Stimulated activated CD4-positive, alpha-beta T cell treated with anti-CD3 and anti-CD28 coated beads, Interleukin-1b, Interleukin-23, amount 100 ng/mL, for 4 hours (primary cell): ENCODE results near the gene TBC1D2B.
"Not testable (repeated sequence)": the region's sequence is repeated elsewhere in the genome, so short reads cannot be mapped to it uniquely, and the experiment has no call there.

Experiments
- DNase-seq, 2 donors: peaks; one replicate each; pipeline ENCODE4 v3.0.0-alpha.2; 2020; ENCODE audit warnings: low read depth in 2 of 2

Gene TBC1D2B

GRCh38 chr15:78003539-78004008 is 73.9 kb downstream of the TBC1D2B start:
- no peak for DNase-seq

DNA sequence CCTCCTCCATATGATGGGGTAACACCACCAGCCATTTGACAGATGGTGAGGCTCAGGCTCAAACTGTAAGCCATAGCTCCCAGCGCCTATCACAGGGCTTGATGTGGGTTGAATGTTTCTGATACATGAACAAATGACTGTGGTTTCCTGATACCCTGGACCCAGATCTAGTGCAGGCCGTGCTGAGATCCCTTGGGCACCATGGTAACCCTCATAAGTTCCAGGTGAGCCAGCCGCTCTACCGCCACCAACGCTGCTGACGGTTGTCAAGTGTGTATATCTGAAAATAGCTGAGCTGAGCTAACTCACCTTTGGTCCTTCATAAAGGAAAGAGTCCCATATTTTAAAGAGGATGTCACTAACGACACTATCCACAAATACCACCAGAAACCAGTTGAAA is 74.5 kb downstream of the TBC1D2B start:
- no peak for DNase-seq

DNA sequence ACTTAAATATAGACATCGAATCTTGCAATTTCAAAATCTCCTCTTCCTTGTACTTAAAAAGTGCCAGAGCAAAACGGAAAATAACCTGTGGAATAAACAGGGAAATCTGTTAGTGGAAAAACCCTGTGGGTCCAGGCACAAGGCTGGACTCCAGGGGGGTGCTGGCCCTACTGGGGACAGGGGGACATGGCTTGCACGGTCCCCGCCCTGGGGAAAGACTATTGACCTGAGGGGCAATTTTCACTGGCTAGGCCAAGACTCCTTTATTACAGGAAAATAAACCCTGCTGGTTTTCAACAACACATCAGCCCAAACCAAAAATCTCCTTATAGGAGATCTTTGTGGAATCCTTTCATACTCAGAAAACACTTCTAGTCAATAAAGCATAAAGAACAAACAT is 75.9 kb downstream of the TBC1D2B start:
- DNase-seq: no peak

DNA sequence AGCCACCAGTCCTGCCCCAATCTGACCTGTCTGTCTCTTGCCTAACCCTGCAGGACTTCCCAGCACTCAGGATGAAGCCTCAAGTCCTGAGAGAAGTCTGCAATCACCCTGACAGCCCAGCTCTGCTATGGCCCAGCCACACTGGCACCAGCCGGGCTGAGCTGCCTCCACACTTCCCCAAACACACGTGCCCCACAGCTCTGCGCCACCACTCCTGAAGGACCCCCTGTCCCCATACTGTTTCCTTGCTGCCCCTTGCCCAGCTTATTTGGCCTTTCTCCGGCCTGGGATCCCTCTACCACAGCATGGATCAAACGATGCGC is 76.6 kb downstream of the TBC1D2B start:
- DNase-seq: no peak

- peak; percentile 64 to 68 for DNase-seq
Observed at GRCh38 chr15:78000091-78000926, 77.2 kb downstream of the TBC1D2B start.

DNA sequence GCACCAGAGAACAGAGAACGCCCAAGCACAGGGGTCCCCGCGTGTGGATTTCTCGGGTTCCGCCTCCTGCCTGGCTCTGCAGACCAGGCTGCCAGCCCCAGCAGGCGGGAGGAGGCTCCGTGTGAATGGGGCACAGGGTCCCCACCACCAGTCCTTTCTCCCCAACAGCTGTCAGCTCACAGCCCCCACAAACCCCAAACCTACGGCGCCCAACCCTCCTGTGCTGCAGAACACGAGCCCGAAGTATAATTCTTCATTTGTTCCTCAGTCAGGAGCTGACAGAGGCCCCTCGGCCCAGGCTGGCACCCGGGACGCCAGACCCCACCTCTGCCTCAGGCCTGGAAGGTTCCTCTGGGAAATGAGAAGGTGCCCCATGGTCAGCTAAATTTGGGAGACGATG is 78.0 kb downstream of the TBC1D2B start:
- no peak for DNase-seq

- DNase-seq: no peak
Observed at GRCh38 chr15:77998592-77998991, 78.9 kb downstream of the TBC1D2B start.

DNA sequence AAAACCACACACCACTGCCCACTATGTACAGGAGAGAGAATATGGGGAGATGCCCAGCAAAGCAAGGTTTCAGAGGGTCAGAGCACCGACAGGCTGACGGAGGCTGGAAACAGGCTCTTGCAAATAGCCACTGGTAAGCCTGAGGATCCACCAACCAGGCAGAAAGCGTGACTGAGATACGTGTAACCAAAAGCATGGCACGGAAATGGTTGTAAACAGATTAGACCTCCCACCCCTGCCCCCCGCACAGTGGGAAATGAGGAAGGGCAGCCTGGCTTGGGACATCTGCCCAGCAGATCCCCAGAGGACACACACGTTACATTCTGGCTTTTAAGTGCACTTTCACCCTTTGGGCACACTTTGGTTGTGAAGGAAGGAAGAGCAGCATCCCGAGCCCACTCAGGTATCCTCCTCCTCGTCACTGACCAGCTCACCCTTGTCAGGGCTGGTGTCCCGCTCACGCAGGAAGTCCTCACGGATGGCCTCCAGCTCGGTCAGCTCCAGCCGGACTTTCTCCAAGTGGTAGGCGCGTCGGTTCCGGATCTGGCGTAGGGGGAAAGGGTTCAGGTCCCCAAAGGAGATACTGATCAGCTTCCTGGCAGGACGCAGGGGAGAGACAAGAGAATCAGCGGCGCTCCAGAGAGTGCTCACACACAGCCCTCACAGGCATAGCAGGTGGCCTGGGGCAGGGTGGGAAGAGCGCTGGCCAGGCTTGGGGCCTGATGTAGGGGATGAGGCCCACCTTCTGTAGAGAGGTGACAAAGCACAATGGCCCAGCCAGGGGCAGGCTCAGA is 79.6 kb downstream of the TBC1D2B start:
- DNase-seq: not testable (repeated sequence)

- not testable (repeated sequence) for DNase-seq
Observed at GRCh38 chr15:77997221-77997620, 80.3 kb downstream of the TBC1D2B start.

GRCh38 chr15:77996713-77997171 is 80.8 kb downstream of the TBC1D2B start:
- DNase-seq: not testable (repeated sequence)

DNA sequence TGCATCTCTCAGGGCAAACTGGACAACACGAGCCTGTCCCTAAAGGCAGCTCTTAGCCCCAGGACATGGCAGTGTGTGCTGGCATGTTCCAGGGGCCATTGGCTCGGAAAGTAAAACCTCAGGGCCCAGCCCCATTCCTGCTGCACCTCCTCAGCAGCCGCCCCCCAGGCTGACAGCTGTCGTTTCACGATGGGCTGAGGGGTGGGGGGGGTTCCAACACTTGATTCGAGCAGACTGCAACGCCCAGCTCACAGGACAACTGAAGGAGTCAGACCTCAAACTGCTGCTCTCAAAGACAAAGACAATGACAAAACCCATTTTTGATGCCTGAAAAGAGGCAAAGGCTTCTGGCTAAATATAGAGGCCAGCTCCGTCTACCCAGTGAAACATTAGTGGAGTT is 81.3 kb downstream of the TBC1D2B start:
- not testable (repeated sequence) for DNase-seq

DNA sequence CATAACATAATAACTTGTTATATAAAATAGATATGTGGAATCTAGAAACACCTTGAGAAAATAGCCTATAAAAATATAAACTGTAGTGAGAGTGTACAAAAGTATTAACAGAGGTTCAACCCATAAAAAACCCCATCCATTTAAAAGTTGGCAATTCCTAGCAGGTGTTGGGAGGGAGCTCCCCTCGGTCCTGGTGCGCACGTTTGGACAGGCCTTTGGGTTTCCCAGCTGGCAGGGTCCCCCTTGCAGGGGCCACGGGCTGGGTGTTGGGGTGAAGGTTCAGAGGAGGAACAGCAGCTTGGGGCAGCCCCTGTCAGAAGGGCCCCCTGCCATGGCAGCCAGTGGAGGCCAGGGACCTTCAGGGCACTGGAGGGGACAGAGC is 82.0 kb downstream of the TBC1D2B start:
- DNase-seq: not testable (repeated sequence)

DNA sequence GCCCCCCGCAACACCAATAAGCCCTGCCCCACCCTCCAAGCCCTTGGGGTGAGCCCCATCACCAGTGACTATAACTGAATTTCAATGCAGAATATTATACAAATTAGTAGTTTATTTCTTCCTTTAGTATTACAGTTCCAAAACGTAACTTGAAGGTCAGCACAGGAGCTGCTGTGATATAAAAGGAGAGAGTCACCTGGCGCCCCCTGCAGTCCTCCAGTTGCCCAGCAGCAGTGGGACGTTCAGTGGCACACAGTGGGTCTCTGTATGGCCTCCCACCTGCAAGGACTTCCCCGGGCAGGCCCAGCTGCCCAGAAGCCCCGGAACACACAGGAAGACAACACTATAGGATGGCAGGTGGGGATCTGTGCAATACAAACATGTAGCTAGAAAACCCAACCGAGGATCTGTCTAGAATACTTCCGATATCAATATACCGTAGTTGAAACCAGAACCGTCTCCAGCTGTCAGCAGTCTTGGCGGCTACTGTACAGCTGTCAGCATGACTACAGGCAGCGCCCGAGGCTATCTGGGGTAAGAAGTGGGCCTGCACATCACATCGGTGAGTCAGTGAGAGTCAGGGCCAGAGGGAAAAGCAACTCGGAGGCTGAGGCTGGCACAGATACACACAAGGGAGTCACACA is 82.5 kb downstream of the TBC1D2B start:
- DNase-seq: not testable (repeated sequence)

GRCh38 chr15:77993970-77994693 is 83.4 kb downstream of the TBC1D2B start:
- DNase-seq: not testable (repeated sequence)

DNA sequence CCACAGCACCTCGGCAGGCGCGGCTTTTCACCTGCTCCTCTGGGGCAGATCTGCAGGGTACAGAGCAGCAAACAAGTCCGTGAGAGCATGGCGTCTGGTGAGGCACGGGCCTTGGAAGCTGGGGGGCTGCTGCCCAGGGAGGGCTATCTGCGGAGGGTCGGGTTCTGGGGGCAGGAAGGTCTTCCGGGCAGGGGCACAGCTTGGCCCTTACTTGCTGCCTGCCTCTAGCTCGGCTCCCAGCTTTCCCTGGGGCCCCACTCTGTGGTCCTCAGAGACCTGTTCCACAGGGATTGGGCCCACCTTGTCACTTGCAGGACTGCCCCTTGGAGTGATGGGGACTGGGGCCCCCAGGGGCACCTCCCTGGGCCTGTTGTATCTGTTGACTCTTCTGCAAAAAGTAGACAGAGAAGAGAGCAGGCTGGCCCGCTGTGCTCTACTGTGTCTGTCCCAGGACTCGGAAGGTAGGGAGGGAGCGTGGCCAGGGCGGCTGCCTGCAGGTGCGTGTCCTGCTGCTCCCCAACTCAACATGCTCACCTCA is 84.1 kb downstream of the TBC1D2B start:
- DNase-seq: no peak

- DNase-seq: no peak
Observed at GRCh38 chr15:77992356-77993222, 84.9 kb downstream of the TBC1D2B start.

GRCh38 chr15:77991658-77992201 is 85.8 kb downstream of the TBC1D2B start:
- not testable (repeated sequence) for DNase-seq

GRCh38 chr15:77991029-77991406 is 86.5 kb downstream of the TBC1D2B start:
- no peak for DNase-seq

GRCh38 chr15:77989296-77990143 is 88.0 kb downstream of the TBC1D2B start:
- no peak for DNase-seq
